CD8-positive, alpha-beta memory T cell (primary cell): ENCODE data around the gene RIPOR2. TPM values are rescaled to one million over a fixed set of nuclear protein-coding genes. Genes with fewer than 3 reads are reported as not detected.
A peak's percentile ranks its signal among the peaks of the same experiment; 100 is the strongest.

ENCODE experiments used
- CTCF ChIA-PET: fragments of 350-600 bp; sonication (Branson Sonifier 250); formaldehyde crosslinking; loops from one replicate; lab custom pipeline; 2021; ENCODE audit warnings: antibody characterized with exemption; lab: Charles Lee
- POLR2A ChIA-PET: fragments of 350-600 bp; sonication (Branson Sonifier 250); formaldehyde crosslinking; loops from one replicate; lab custom pipeline; 2021; ENCODE audit warnings: antibody characterized with exemption; lab: Charles Lee
- DNase-seq, 5 donors: peaks; one replicate each; pipeline versions ENCODE4 v3.0.0 to v3.0.0-alpha.2; 2020 to 2022; ENCODE audit warnings: mixed read lengths in 1 of 5
- H3K27ac ChIP-seq: one replicate; pipeline ENCODE4 v1.7.0; 2013; ENCODE audit warnings: low read depth, mild to moderate bottlenecking, low read length, moderate library complexity
- H3K27me3 ChIP-seq: 2 replicates; pipeline ENCODE4 v1.7.0; 2013; ENCODE audit warnings: low read length, mild to moderate bottlenecking; ENCODE audit not compliant: insufficient read depth, poor library complexity, severe bottlenecking
- H3K36me3 ChIP-seq: 2 replicates; pipeline ENCODE4 v1.7.0; 2013; ENCODE audit warnings: mild to moderate bottlenecking, low read length, moderate library complexity; ENCODE audit not compliant: insufficient read depth
- H3K4me1 ChIP-seq: 2 replicates; pipeline ENCODE4 v1.7.0; 2013; ENCODE audit warnings: mild to moderate bottlenecking, low read length, moderate library complexity; ENCODE audit not compliant: insufficient read depth
- H3K4me3 ChIP-seq: 2 replicates; pipeline ENCODE4 v1.7.0; 2013; ENCODE audit warnings: mild to moderate bottlenecking, low read length
- H3K9me3 ChIP-seq: 2 replicates; pipeline ENCODE4 v1.7.0; 2013; ENCODE audit warnings: mild to moderate bottlenecking, low read length
- H3K27ac Mint-ChIP-seq, 8 donors: one replicate each; pipeline ENCODE4 v1.8.0; 2020 to 2021; ENCODE audit warnings: mixed read lengths in 8 of 8, mild to moderate bottlenecking in 6 of 8, inconsistent platforms in 3 of 8, moderate library complexity in 3 of 8
- H3K27me3 Mint-ChIP-seq, 2 donors: one replicate each; pipeline ENCODE4 v1.8.0; 2020 to 2021; ENCODE audit warnings: mixed read lengths in 2 of 2, mild to moderate bottlenecking in 1 of 2, moderate library complexity in 1 of 2
- H3K36me3 Mint-ChIP-seq, 3 donors: one replicate each; pipeline ENCODE4 v1.8.0; 2020 to 2021; ENCODE audit warnings: mixed read lengths in 3 of 3, inconsistent platforms in 1 of 3, mild to moderate bottlenecking in 1 of 3
- H3K4me1 Mint-ChIP-seq, 3 donors: one replicate each; pipeline ENCODE4 v1.8.0; 2020 to 2021; ENCODE audit warnings: mixed read lengths in 3 of 3, inconsistent platforms in 1 of 3, mild to moderate bottlenecking in 1 of 3
- H3K4me3 Mint-ChIP-seq, 7 donors: one replicate each; pipeline ENCODE4 v1.8.0; 2020 to 2021; ENCODE audit warnings: mixed read lengths in 7 of 7, mild to moderate bottlenecking in 6 of 7, moderate library complexity in 4 of 7, inconsistent platforms in 2 of 7
- H3K9me3 Mint-ChIP-seq, 5 donors: one replicate each; pipeline ENCODE4 v1.8.0; 2020 to 2022; ENCODE audit warnings: mixed read lengths in 5 of 5, mild to moderate bottlenecking in 3 of 5, moderate library complexity in 2 of 5, inconsistent platforms in 1 of 5
- polyA plus RNA-seq: library from polyadenylated mRNA; unstranded; fragments of 300-500 nt; fragmentation: Illumina TruSeq; gene quantifications from one replicate; pipeline ENCODE4 v1.2.3, GENCODE V29; 2021
- total RNA-seq, 2 experiments: library from RNA; stranded (reverse); gene quantifications; one replicate each; pipeline ENCODE4 v1.2.3, GENCODE V29; 2021

The RIPOR2 gene
- total and polyA plus RNA-seq, 3 experiments from 2014 or later = 54.4 to 427 (median 58.2) TPM

GRCh38 chr6:24833711-24834386 is 101.9 kb downstream of the RIPOR2 start:
- peaks cover 0 to 6% of the 10 kb centered on the region in 2 donors for H3K27me3 Mint-ChIP-seq
- Histone ChIP-seq H3K4me1 (peaks cover 8% of the 10 kb centered on the region), H3K36me3 (peaks cover 82% of the 10 kb centered on the region), H3K27ac (no peak overlapping the region), H3K9me3 (no peaks in the 10 kb centered on the region), H3K27me3 (no peaks in the 10 kb centered on the region), H3K4me3 (no peak overlapping the region)
- H3K27ac Mint-ChIP-seq = peak overlapping the region in 7 of 8 donors; percentile 24 to 83 (median 58)
- no peaks in the 10 kb centered on the region for H3K9me3 Mint-ChIP-seq
- ChIA-PET CTCF (no interaction called here), POLR2A (no interaction called here)
- no peak for DNase-seq
- H3K36me3 Mint-ChIP-seq = peaks cover 31 to 91% (median 50%) of the 10 kb centered on the region in 3 donors
- H3K4me3 Mint-ChIP-seq = peak overlapping the region in 1 of 7 donors; percentile 25
- peaks cover 33 to 52% (median 48%) of the 10 kb centered on the region in 3 donors for H3K4me1 Mint-ChIP-seq

- Mint-ChIP-seq H3K27ac (peak overlapping the region in 5 of 8 donors; percentile 4 to 83 (median 57)), H3K4me1 (peaks cover 32 to 48% (median 46%) of the 10 kb centered on the region in 3 donors)
- H3K4me1 ChIP-seq = peaks cover 11% of the 10 kb centered on the region
Measured at GRCh38 chr6:24832794-24833193, 103.0 kb downstream of the RIPOR2 start.

GRCh38 chr6:24831771-24832716 is 103.7 kb downstream of the RIPOR2 start:
- Mint-ChIP-seq H3K27me3 (peaks cover 0 to 4% of the 10 kb centered on the region in 2 donors), H3K36me3 (peaks cover 31 to 97% (median 46%) of the 10 kb centered on the region in 3 donors), H3K9me3 (no peaks in the 10 kb centered on the region), H3K4me3 (no peak overlapping the region), H3K4me1 (peaks cover 39 to 53% (median 51%) of the 10 kb centered on the region in 3 donors), H3K27ac (peak overlapping the region in 7 of 8 donors; percentile 4 to 84 (median 60))
- Histone ChIP-seq H3K36me3 (peaks cover 84% of the 10 kb centered on the region), H3K27me3 (no peaks in the 10 kb centered on the region), H3K4me3 (no peak overlapping the region), H3K27ac (no peak overlapping the region), H3K4me1 (peaks cover 18% of the 10 kb centered on the region), H3K9me3 (no peaks in the 10 kb centered on the region)
- ChIA-PET CTCF (no interaction called here), POLR2A (interaction anchor here (0.5 kb wide), 1 partner anchor 19 kb away, joined by 3 read pairs; no protein-coding TSS in a partner anchor)
- no peak for DNase-seq

More at GRCh38 chr6:24832794-24833193, 103.0 kb downstream of the RIPOR2 start:
- peaks cover 80% of the 10 kb centered on the region for H3K36me3 ChIP-seq
- peaks cover 0 to 6% of the 10 kb centered on the region in 2 donors for H3K27me3 Mint-ChIP-seq
- H3K9me3 ChIP-seq = no peaks in the 10 kb centered on the region
- DNase-seq = no peak
- H3K27ac ChIP-seq = no peak overlapping the region
- H3K9me3 Mint-ChIP-seq = no peaks in the 10 kb centered on the region
- no peak overlapping the region for H3K4me3 ChIP-seq
- ChIA-PET CTCF (no interaction called here), POLR2A (interaction anchor here (0.5 kb wide), 1 partner anchor 18 kb away, joined by 3 read pairs; no protein-coding TSS in a partner anchor)
- H3K4me3 Mint-ChIP-seq = no peak overlapping the region
- H3K36me3 Mint-ChIP-seq = peaks cover 31 to 92% (median 48%) of the 10 kb centered on the region in 3 donors
- H3K27me3 ChIP-seq = no peaks in the 10 kb centered on the region

GRCh38 chr6:24829657-24830056 is 106.1 kb downstream of the RIPOR2 start:
- H3K4me3 ChIP-seq = no peak overlapping the region
- peaks cover 0 to 2% of the 10 kb centered on the region in 2 donors for H3K27me3 Mint-ChIP-seq
- H3K9me3 Mint-ChIP-seq = no peaks in the 10 kb centered on the region
- H3K4me1 Mint-ChIP-seq = peaks cover 28 to 46% (median 37%) of the 10 kb centered on the region in 3 donors
- peaks cover 26 to 97% (median 36%) of the 10 kb centered on the region in 3 donors for H3K36me3 Mint-ChIP-seq
- peaks cover 86% of the 10 kb centered on the region for H3K36me3 ChIP-seq
- peaks cover 12% of the 10 kb centered on the region for H3K4me1 ChIP-seq
- H3K4me3 Mint-ChIP-seq = no peak overlapping the region
- peak overlapping the region in 4 of 8 donors; percentile 41 to 69 (median 48) for H3K27ac Mint-ChIP-seq
- no peaks in the 10 kb centered on the region for H3K27me3 ChIP-seq
- CTCF ChIA-PET = interaction anchor here (0.9 to 1.1 kb wide), 3 partner anchors 25 to 162 kb away, joined by 3 read pairs; no protein-coding TSS in a partner anchor
- no peak for DNase-seq
- H3K27ac ChIP-seq = no peak overlapping the region
- no peaks in the 10 kb centered on the region for H3K9me3 ChIP-seq
- POLR2A ChIA-PET = no interaction called here

GRCh38 chr6:24827970-24828369 is 107.8 kb downstream of the RIPOR2 start:
- Mint-ChIP-seq H3K4me3 (no peak overlapping the region), H3K4me1 (peaks cover 24 to 42% (median 35%) of the 10 kb centered on the region in 3 donors), H3K36me3 (peaks cover 15 to 97% (median 30%) of the 10 kb centered on the region in 3 donors), H3K27ac (peak overlapping the region in 5 of 8 donors; percentile 21 to 79 (median 68)), H3K27me3 (peaks cover 0 to 2% of the 10 kb centered on the region in 2 donors), H3K9me3 (no peaks in the 10 kb centered on the region)
- H3K4me3 ChIP-seq = no peak overlapping the region
- no peaks in the 10 kb centered on the region for H3K27me3 ChIP-seq
- H3K36me3 ChIP-seq = peaks cover 86% of the 10 kb centered on the region
- H3K27ac ChIP-seq = no peak overlapping the region
- CTCF ChIA-PET = interaction anchor here (1.2 kb wide), 2 partner anchors 28 to 190 kb away, joined by 3 to 4 read pairs; no protein-coding TSS in a partner anchor
- POLR2A ChIA-PET = interaction anchor here (0.6 kb wide), 1 partner anchor 204 kb away, joined by 3 read pairs; no protein-coding TSS in a partner anchor
- H3K9me3 ChIP-seq = no peaks in the 10 kb centered on the region
- peaks cover 10% of the 10 kb centered on the region for H3K4me1 ChIP-seq
- no peak for DNase-seq

- Histone ChIP-seq H3K27me3 (no peaks in the 10 kb centered on the region), H3K27ac (no peak overlapping the region), H3K9me3 (no peaks in the 10 kb centered on the region), H3K4me3 (no peak overlapping the region), H3K36me3 (peaks cover 82% of the 10 kb centered on the region), H3K4me1 (peaks cover 10% of the 10 kb centered on the region)
- Mint-ChIP-seq H3K36me3 (peaks cover 15 to 94% (median 23%) of the 10 kb centered on the region in 3 donors), H3K27me3 (no peaks in the 10 kb centered on the region), H3K4me3 (no peak overlapping the region), H3K9me3 (no peaks in the 10 kb centered on the region), H3K4me1 (peaks cover 24 to 42% (median 33%) of the 10 kb centered on the region in 3 donors), H3K27ac (peak overlapping the region in 4 of 8 donors; percentile 0 to 72 (median 16))
- CTCF ChIA-PET = interaction anchor here (1.2 kb wide), 1 partner anchor 191 kb away, joined by 4 read pairs; no protein-coding TSS in a partner anchor
- POLR2A ChIA-PET = no interaction called here
- no peak for DNase-seq
Measured at GRCh38 chr6:24827162-24827561, 108.6 kb downstream of the RIPOR2 start.

- Mint-ChIP-seq H3K36me3 (peaks cover 9 to 91% (median 23%) of the 10 kb centered on the region in 3 donors), H3K27ac (peak overlapping the region in 6 of 8 donors; percentile 7 to 69 (median 53)), H3K4me3 (no peak overlapping the region), H3K9me3 (no peaks in the 10 kb centered on the region), H3K4me1 (peaks cover 22 to 44% (median 42%) of the 10 kb centered on the region in 3 donors), H3K27me3 (no peaks in the 10 kb centered on the region)
- H3K4me3 ChIP-seq = no peak overlapping the region
- CTCF ChIA-PET = interaction anchor here (1.3 kb wide), 1 partner anchor 193 kb away, joined by 3 read pairs; no protein-coding TSS in a partner anchor
- H3K4me1 ChIP-seq = peaks cover 10% of the 10 kb centered on the region
- H3K36me3 ChIP-seq = peaks cover 77% of the 10 kb centered on the region
- no peak for DNase-seq
- no peaks in the 10 kb centered on the region for H3K9me3 ChIP-seq
- POLR2A ChIA-PET = no interaction called here
- H3K27me3 ChIP-seq = no peaks in the 10 kb centered on the region
- H3K27ac ChIP-seq = no peak overlapping the region
Measured at GRCh38 chr6:24825130-24825630, 110.6 kb downstream of the RIPOR2 start.
